SJSA1 (cell line): ENCODE measurements around the gene TMCO5A. TPM values are rescaled to one million over a fixed set of nuclear protein-coding genes. Genes with fewer than 3 reads are reported as not detected.
"Not testable (repeated sequence)": the region's sequence is repeated elsewhere in the genome, so short reads cannot be mapped to it uniquely, and the experiment has no call there.

Experiments
- DNase-seq, 2 experiments: peaks; one replicate each; pipeline ENCODE4 v3.0.0-alpha.2; 2015 to 2020; ENCODE audit warnings: low spot score in 2 of 2, low read depth in 1 of 2
- H3K27ac ChIP-seq: fragments of 250-450 bp; sonication (Bioruptor Pico); 2 replicates; pipeline ENCODE4 v1.5.1; 2020; ENCODE audit warnings: mild to moderate bottlenecking, moderate library complexity
- H3K27me3 ChIP-seq: fragments of 250-450 bp; sonication (Bioruptor Pico); replicated peaks from 2 replicates; pipeline ENCODE4 v1.5.1; 2020; ENCODE audit warnings: mild to moderate bottlenecking, moderate library complexity
- H3K36me3 ChIP-seq: fragments of 250-450 bp; sonication (Bioruptor Pico); 2 replicates; pipeline ENCODE4 v1.5.1; 2020; ENCODE audit warnings: mild to moderate bottlenecking
- H3K4me1 ChIP-seq: fragments of 250-450 bp; sonication (Bioruptor Pico); replicated peaks from 2 replicates; pipeline ENCODE4 v1.6.1; 2021; ENCODE audit warnings: mild to moderate bottlenecking
- H3K4me3 ChIP-seq: fragments of 250-450 bp; sonication (Bioruptor Pico); 2 replicates; pipeline ENCODE4 v1.5.1; 2020; ENCODE audit warnings: mild to moderate bottlenecking
- H3K9me3 ChIP-seq: fragments of 250-450 bp; sonication (Bioruptor Pico); replicated peaks from 2 replicates; pipeline ENCODE4 v1.5.1; 2020; ENCODE audit warnings: mild to moderate bottlenecking
- total RNA-seq: library from RNA; depleted of rRNA; stranded (reverse); fragments of >200 nt; shearing (Covaris generic); gene quantifications from 2 replicates; pipeline ENCODE4 v1.2.3, GENCODE V29; 2014

The TMCO5A gene
- total RNA-seq, 1 experiment from 2014 or later, result not detected

- no peaks in the 10 kb centered on the region for H3K27me3 ChIP-seq
- H3K4me1 ChIP-seq, result peaks cover 40% of the 10 kb centered on the region
- H3K27ac ChIP-seq, result peak overlapping the region; percentile 43
- no peak overlapping the region for H3K4me3 ChIP-seq
- H3K36me3 ChIP-seq, result no peaks in the 10 kb centered on the region
- H3K9me3 ChIP-seq, result no peaks in the 10 kb centered on the region
- DNase-seq, result peak in 1 of 2 experiments; percentile 20
These were observed 3.1 kb upstream of the TMCO5A start for GRCh38 chr15:37931321-37931720.

GRCh38 chr15:37931868-37932267 is 2.6 kb upstream of the TMCO5A start:
- Histone ChIP-seq H3K9me3 (no peaks in the 10 kb centered on the region), H3K4me1 (peaks cover 40% of the 10 kb centered on the region), H3K36me3 (no peaks in the 10 kb centered on the region), H3K27ac (peak overlapping the region; percentile 43), H3K27me3 (no peaks in the 10 kb centered on the region), H3K4me3 (no peak overlapping the region)
- DNase-seq, result peak in 1 of 2 experiments; percentile 34

DNA sequence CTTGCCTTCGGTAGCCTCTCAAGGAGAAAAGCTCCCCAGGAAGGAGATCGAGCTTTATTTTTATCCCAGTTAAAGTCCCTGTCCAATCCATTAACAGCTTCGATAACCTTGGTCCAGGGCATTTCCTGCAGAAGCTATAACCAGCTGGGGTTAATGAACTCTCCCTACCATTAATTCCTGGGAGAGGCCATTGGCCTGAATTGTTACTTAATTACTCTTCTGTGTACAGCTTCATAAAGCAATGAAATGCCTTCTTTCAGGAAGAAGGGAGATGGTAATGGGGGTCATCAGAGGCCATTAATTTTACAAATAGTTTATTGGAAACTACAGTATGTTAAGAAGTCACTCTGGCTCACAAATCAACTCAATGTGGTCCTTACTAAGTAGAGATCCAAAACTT is 1.9 kb upstream of the TMCO5A start:
- Histone ChIP-seq H3K4me3 (no peak overlapping the region), H3K27ac (peak overlapping the region; percentile 43), H3K27me3 (no peaks in the 10 kb centered on the region), H3K9me3 (no peaks in the 10 kb centered on the region), H3K4me1 (peaks cover 40% of the 10 kb centered on the region), H3K36me3 (no peaks in the 10 kb centered on the region)
- no peak for DNase-seq

DNA sequence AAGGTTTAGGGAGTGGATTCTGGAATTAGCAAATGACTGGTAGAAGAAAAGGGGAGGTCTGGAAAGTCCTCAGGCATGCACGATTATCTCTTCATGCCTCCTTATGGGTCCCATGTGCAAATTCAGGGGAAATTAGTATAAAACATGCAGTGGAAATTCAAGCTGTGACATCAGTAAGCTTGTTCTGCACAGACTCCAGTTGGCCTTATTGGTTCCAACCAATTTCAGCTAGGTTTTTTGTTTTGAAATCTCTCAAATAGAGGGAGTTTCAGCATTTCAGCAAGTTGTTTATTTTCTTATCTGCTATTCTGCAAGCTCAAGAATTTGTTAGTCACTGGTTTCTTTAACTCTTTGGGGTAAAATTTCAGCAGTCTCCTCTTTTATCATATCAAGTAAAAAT is 774 bp upstream of the TMCO5A start:
- Histone ChIP-seq H3K36me3 (no peaks in the 10 kb centered on the region), H3K4me1 (peaks cover 40% of the 10 kb centered on the region), H3K9me3 (no peaks in the 10 kb centered on the region), H3K27me3 (no peaks in the 10 kb centered on the region), H3K4me3 (no peak overlapping the region), H3K27ac (peak overlapping the region; percentile 64)
- peak in 1 of 2 experiments; percentile 64 for DNase-seq

- Histone ChIP-seq H3K4me3 (no peak overlapping the region), H3K27me3 (no peaks in the 10 kb centered on the region), H3K27ac (no peak overlapping the region), H3K36me3 (no peaks in the 10 kb centered on the region), H3K4me1 (no peaks in the 10 kb centered on the region), H3K9me3 (0 out of 2 replicates have a peak, but pooled peaks cover 2% of the 10 kb centered on the region)
- DNase-seq, result no peak
These were observed 6.4 kb downstream of the TMCO5A start for GRCh38 chr15:37940876-37941275.

DNA sequence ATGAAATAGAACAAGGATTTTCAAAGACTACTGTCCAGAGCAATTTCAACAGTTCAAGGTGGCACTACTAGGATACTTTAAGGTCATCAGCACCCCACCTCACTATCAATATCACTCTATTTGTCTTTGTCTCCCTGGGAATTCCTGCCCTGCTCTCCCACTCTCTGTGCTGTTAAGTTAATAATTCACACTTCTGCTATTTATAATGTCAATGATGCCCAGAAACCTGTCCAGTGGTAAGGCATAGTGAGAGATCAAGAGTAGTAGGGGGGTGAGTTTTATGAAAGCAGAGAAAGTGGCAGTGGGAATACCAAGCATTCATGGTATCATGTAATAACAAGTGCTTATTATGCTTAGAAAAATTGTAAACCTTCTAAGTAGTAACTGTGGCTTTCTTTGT is 7.3 kb downstream of the TMCO5A start:
- no peak for DNase-seq
- no peaks in the 10 kb centered on the region for H3K36me3 ChIP-seq
- H3K27ac ChIP-seq, result no peak overlapping the region
- H3K27me3 ChIP-seq, result no peaks in the 10 kb centered on the region
- no peaks in the 10 kb centered on the region for H3K4me1 ChIP-seq
- H3K4me3 ChIP-seq, result no peak overlapping the region
- 0 out of 2 replicates have a peak, but pooled peaks cover 2% of the 10 kb centered on the region for H3K9me3 ChIP-seq

DNA sequence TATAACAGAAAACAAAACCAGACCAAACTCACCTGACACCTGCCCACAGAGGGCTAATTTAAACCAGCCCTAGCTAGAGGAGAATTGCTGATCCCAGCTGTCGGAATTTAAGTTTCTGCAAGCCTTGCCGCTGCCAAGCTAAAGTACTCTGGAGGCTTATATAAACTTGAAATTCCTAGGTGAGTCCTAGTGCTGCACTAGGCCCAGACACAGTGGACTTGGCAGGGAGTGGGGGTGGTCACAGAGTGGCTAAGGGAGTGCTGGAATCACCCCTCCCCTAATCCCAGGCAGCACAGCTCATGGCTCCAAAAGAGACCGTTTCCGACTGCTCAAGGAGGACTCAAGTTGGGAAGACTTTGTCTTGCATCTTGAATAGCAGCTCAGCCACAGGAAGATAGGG is 17.6 kb downstream of the TMCO5A start:
- Histone ChIP-seq H3K36me3 (no peaks in the 10 kb centered on the region), H3K9me3 (no peaks in the 10 kb centered on the region), H3K4me1 (no peaks in the 10 kb centered on the region), H3K27ac (no peak overlapping the region), H3K4me3 (no peak overlapping the region), H3K27me3 (no peaks in the 10 kb centered on the region; the same call in 1 of the 2 replicates)
- DNase-seq, result no peak

- H3K4me3 ChIP-seq, H3K27me3 ChIP-seq, DNase-seq, H3K9me3 ChIP-seq, H3K27ac ChIP-seq, H3K36me3 ChIP-seq, H3K4me1 ChIP-seq: not testable (repeated sequence)
These were observed 26.3 kb downstream of the TMCO5A start for GRCh38 chr15:37960742-37961141.

- DNase-seq, result no peak
- no peaks in the 10 kb centered on the region for H3K4me1 ChIP-seq
- no peaks in the 10 kb centered on the region for H3K36me3 ChIP-seq
These were observed 33.3 kb downstream of the TMCO5A start for GRCh38 chr15:37967788-37968187.

GRCh38 chr15:37973856-37974255 is 39.4 kb downstream of the TMCO5A start:
- Histone ChIP-seq H3K4me3 (no peak overlapping the region), H3K27ac (no peak overlapping the region), H3K4me1 (no peaks in the 10 kb centered on the region), H3K36me3 (no peaks in the 10 kb centered on the region), H3K27me3 (0 out of 2 replicates have a peak, but pooled peaks cover 2% of the 10 kb centered on the region), H3K9me3 (no peaks in the 10 kb centered on the region)
- DNase-seq, result no peak

More at GRCh38 chr15:37967788-37968187, 33.3 kb downstream of the TMCO5A start:
- no peak overlapping the region for H3K4me3 ChIP-seq
- H3K9me3 ChIP-seq, result no peaks in the 10 kb centered on the region
- no peak overlapping the region for H3K27ac ChIP-seq
- 0 out of 2 replicates have a peak, but pooled peaks cover 2% of the 10 kb centered on the region for H3K27me3 ChIP-seq

DNA sequence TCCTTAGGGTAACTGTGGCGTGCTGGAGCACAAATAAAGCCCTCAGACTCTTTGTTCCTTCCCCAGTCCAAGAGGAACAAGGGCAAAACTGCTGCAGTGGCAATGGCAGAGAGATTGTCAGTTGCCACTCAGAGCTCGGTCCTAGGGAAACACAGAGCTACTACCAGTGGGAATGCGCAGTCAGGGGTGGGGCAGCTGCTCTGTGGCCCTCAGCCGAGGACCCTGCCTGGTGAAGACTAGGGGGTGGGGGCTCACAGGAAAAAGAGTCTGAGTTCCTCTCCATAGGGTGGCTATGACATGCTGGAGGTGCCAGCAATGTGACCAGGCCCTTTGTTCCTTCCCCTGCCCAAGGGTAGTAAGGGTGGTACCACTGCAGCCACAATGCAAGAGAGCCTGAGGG is 43.8 kb downstream of the TMCO5A start:
- DNase-seq, result no peak
- no peak overlapping the region for H3K27ac ChIP-seq
- H3K4me1 ChIP-seq, result no peaks in the 10 kb centered on the region
- no peaks in the 10 kb centered on the region for H3K9me3 ChIP-seq
- H3K4me3 ChIP-seq, result no peak overlapping the region
- no peaks in the 10 kb centered on the region for H3K36me3 ChIP-seq
- H3K27me3 ChIP-seq, result no peaks in the 10 kb centered on the region

- H3K4me1 ChIP-seq, result no peaks in the 10 kb centered on the region
- H3K9me3 ChIP-seq, result no peaks in the 10 kb centered on the region
- no peak overlapping the region for H3K4me3 ChIP-seq
- DNase-seq, result no peak
- no peaks in the 10 kb centered on the region for H3K36me3 ChIP-seq
- H3K27ac ChIP-seq, result no peak overlapping the region
- H3K27me3 ChIP-seq, result no peaks in the 10 kb centered on the region
These were observed 45.4 kb downstream of the TMCO5A start for GRCh38 chr15:37979671-37980409.

GRCh38 chr15:37981201-37981600 is 46.8 kb downstream of the TMCO5A start:
- no peak overlapping the region for H3K4me3 ChIP-seq
- H3K4me1 ChIP-seq, result no peaks in the 10 kb centered on the region
- H3K36me3 ChIP-seq, result no peaks in the 10 kb centered on the region
- no peaks in the 10 kb centered on the region for H3K27me3 ChIP-seq
- H3K27ac ChIP-seq, result no peak overlapping the region
- DNase-seq, result no peak
- H3K9me3 ChIP-seq, result no peaks in the 10 kb centered on the region

- H3K27me3 ChIP-seq, result no peaks in the 10 kb centered on the region
- H3K36me3 ChIP-seq, result no peaks in the 10 kb centered on the region
- no peaks in the 10 kb centered on the region for H3K4me1 ChIP-seq
- no peak overlapping the region for H3K27ac ChIP-seq
- H3K9me3 ChIP-seq, result no peaks in the 10 kb centered on the region
- H3K4me3 ChIP-seq, result no peak overlapping the region
- peak in 1 of 2 experiments; percentile 11 for DNase-seq
These were observed 47.3 kb downstream of the TMCO5A start for GRCh38 chr15:37981775-37982174.

DNA sequence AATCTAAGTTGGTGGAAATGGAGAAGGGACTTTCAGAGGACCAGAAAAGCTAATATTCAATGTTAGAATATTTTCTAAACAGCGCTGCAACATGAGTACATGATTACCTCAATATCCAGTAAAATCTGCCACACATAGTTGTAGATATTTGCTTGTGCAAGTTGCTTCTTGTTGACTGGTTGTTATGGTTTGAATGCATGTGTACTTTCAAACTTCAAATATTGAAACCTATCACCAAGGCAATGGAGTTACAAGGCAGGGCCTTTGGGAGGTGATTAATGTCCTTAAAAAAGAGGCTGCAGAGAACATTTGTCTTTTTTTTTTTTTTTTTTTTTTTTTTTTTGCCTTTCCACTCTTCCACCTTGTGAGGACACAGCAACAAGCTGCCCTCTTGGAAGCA is 49.9 kb downstream of the TMCO5A start:
- Histone ChIP-seq H3K27ac (no peak overlapping the region), H3K36me3 (no peaks in the 10 kb centered on the region), H3K27me3 (no peaks in the 10 kb centered on the region), H3K4me1 (no peaks in the 10 kb centered on the region), H3K9me3 (no peaks in the 10 kb centered on the region), H3K4me3 (no peak overlapping the region)
- no peak for DNase-seq
